OCI-LY7 (cell line): ENCODE data around the gene RAD51B. TPM values are rescaled to one million over a fixed set of nuclear protein-coding genes. Genes with fewer than 3 reads are reported as not detected.

Source experiments
- BruUV-seq: library from RNA; stranded (reverse); fragments of 400-500 nt; replicated peaks from 2 replicates; lab custom pipeline; 2021; lab: Mats Ljungman, UMichigan
- CTCF ChIA-PET: fragments of 300-600 bp; sonication (Branson Sonifier 250); formaldehyde crosslinking; loops from one replicate; lab custom pipeline; 2022; ENCODE audit warnings: antibody characterized with exemption; ENCODE audit not compliant: unreplicated experiment; lab: Charles Lee
- POLR2A ChIA-PET: fragments of 300-600 bp; sonication (Branson Sonifier 250); formaldehyde crosslinking; loops from one replicate; lab custom pipeline; 2022; ENCODE audit warnings: antibody characterized with exemption; lab: Charles Lee
- DNase-seq: peaks from one replicate; pipeline ENCODE4 v3.0.0-alpha.2; 2015; ENCODE audit warnings: low spot score
- H2AFZ ChIP-seq: fragments of 200-600 bp; sonication (generic), shearing (Covaris generic); 2 replicates; pipeline ENCODE4 v1.6.1; 2014; ENCODE audit warnings: mild to moderate bottlenecking, antibody characterized with exemption, low read length, moderate library complexity
- H3K27ac ChIP-seq: fragments of 200-600 bp; sonication (generic); 2 replicates; pipeline ENCODE4 v1.5.1; 2014; ENCODE audit warnings: mixed run types, low read depth, mild to moderate bottlenecking, moderate library complexity, low read length, inconsistent platforms; ENCODE audit not compliant: poor library complexity, severe bottlenecking
- H3K36me3 ChIP-seq: fragments of 200-600 bp; sonication (generic); 2 replicates; pipeline ENCODE4 v1.6.1; 2014; ENCODE audit warnings: mild to moderate bottlenecking, antibody characterized with exemption, low read length, moderate library complexity, mixed read lengths; ENCODE audit not compliant: insufficient read depth
- H3K4me1 ChIP-seq: fragments of 200-600 bp; sonication (generic); 2 replicates; pipeline ENCODE4 v1.5.1; 2014; ENCODE audit warnings: mild to moderate bottlenecking, low read length; ENCODE audit not compliant: insufficient read depth, poor library complexity, severe bottlenecking
- H3K4me2 ChIP-seq: fragments of 200-600 bp; sonication (generic); 2 replicates; pipeline ENCODE4 v1.6.1; 2014; ENCODE audit warnings: mild to moderate bottlenecking, low read length
- H3K4me3 ChIP-seq: fragments of 200-600 bp; sonication (generic); 2 replicates; pipeline ENCODE4 v1.5.1; 2014; ENCODE audit warnings: mild to moderate bottlenecking, low read depth, low read length; ENCODE audit not compliant: poor library complexity, severe bottlenecking
- H3K79me2 ChIP-seq: fragments of 200-600 bp; sonication (generic); 2 replicates; pipeline ENCODE4 v1.6.1; 2016; ENCODE audit warnings: low read depth, mild to moderate bottlenecking, low read length, moderate library complexity, mixed read lengths; ENCODE audit not compliant: insufficient read depth
- H3K9me2 ChIP-seq: fragments of 200-600 bp; sonication (generic); 2 replicates; pipeline ENCODE4 v1.6.1; 2016; ENCODE audit warnings: mild to moderate bottlenecking, low read length, mixed read lengths; ENCODE audit not compliant: insufficient read depth
- H3K9me3 ChIP-seq: fragments of 200-600 bp; sonication (generic); 2 replicates; pipeline ENCODE4 v1.6.1; 2014; ENCODE audit warnings: mild to moderate bottlenecking, mixed run types, low read length, mixed read lengths
- H4K20me1 ChIP-seq: fragments of 200-600 bp; sonication (generic); 2 replicates; pipeline ENCODE4 v1.6.1; 2014; ENCODE audit warnings: mild to moderate bottlenecking, antibody characterized with exemption, low read length, moderate library complexity, mixed read lengths; ENCODE audit not compliant: insufficient read depth
- EZH2phosphoT487 ChIP-seq: fragments of 200-600 bp; sonication (generic); IDR thresholded peaks from 2 replicates; pipeline ENCODE4 v1.6.1; 2018; ENCODE audit warnings: low read depth, borderline replicate concordance, mild to moderate bottlenecking, mixed run types, antibody characterized with exemption, low read length, moderate library complexity, mixed read lengths
- intact Hi-C: fragments of 100-400 bp; cut with micrococcal nuclease; formaldehyde crosslinking; loops from one replicate; pipeline ENCODE4 v1.10.0; 2022; ENCODE audit not compliant: unreplicated experiment
- total RNA-seq, 2 experiments: library from RNA; depleted of rRNA in 1 of 2; stranded (reverse); fragments of >200 nt in 1 of 2; shearing (Covaris generic) in 1 of 2; gene quantifications; 2 replicates each; pipeline ENCODE4 v1.2.3, GENCODE V29; 2014 to 2022
- TF ChIP-seq, protein P1 (sequence below): fragments of 200-600 bp; sonication (generic); conservative IDR thresholded peaks from 2 replicates; pipeline ENCODE4 v1.5.1; 2014; ENCODE audit warnings: mild to moderate bottlenecking, antibody characterized with exemption, low read length, moderate library complexity, mixed read lengths

The RAD51B gene
- total RNA-seq, 2 experiments from 2014 or later: 41.4 to 89.9 TPM

GRCh38 chr14:68372368-68372767 is 552.8 kb downstream of the RAD51B start:
- TF ChIP-seq EZH2phosphoT487: no peak
- TF ChIP-seq, protein P1, sequence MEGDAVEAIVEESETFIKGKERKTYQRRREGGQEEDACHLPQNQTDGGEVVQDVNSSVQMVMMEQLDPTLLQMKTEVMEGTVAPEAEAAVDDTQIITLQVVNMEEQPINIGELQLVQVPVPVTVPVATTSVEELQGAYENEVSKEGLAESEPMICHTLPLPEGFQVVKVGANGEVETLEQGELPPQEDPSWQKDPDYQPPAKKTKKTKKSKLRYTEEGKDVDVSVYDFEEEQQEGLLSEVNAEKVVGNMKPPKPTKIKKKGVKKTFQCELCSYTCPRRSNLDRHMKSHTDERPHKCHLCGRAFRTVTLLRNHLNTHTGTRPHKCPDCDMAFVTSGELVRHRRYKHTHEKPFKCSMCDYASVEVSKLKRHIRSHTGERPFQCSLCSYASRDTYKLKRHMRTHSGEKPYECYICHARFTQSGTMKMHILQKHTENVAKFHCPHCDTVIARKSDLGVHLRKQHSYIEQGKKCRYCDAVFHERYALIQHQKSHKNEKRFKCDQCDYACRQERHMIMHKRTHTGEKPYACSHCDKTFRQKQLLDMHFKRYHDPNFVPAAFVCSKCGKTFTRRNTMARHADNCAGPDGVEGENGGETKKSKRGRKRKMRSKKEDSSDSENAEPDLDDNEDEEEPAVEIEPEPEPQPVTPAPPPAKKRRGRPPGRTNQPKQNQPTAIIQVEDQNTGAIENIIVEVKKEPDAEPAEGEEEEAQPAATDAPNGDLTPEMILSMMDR: no peak
- peak overlapping the region; percentile 2; the same call in 1 of the 2 replicates for H2AFZ ChIP-seq
- H3K36me3 ChIP-seq: no peaks in the 10 kb centered on the region
- peaks cover 98% of the 10 kb centered on the region for H3K4me1 ChIP-seq
- peaks cover 5% of the 10 kb centered on the region; the same call in 1 of the 2 replicates for H3K9me3 ChIP-seq
- H3K4me3 ChIP-seq: no peak overlapping the region
- H3K79me2 ChIP-seq: no peaks in the 10 kb centered on the region
- BruUV-seq: no TSS peak
- H3K27ac ChIP-seq: peak overlapping the region; percentile 72
- ChIA-PET POLR2A (interaction anchor here (1.5 to 2.0 kb wide), 3 partner anchors 91 to 316 kb away, joined by 4 to 5 read pairs (median 5); no protein-coding TSS in a partner anchor), CTCF (no interaction called here)
- H3K4me2 ChIP-seq: peak overlapping the region; percentile 6; the same call in 1 of the 2 replicates
- intact Hi-C loops: loop anchor here (2.0 to 5.0 kb wide), 4 partner anchors 105 to 555 kb away; partner anchors contain the start of genes RAD51B and ZFYVE26
- no peaks in the 10 kb centered on the region for H3K9me2 ChIP-seq
- DNase-seq: no peak
- no peaks in the 10 kb centered on the region for H4K20me1 ChIP-seq

DNA sequence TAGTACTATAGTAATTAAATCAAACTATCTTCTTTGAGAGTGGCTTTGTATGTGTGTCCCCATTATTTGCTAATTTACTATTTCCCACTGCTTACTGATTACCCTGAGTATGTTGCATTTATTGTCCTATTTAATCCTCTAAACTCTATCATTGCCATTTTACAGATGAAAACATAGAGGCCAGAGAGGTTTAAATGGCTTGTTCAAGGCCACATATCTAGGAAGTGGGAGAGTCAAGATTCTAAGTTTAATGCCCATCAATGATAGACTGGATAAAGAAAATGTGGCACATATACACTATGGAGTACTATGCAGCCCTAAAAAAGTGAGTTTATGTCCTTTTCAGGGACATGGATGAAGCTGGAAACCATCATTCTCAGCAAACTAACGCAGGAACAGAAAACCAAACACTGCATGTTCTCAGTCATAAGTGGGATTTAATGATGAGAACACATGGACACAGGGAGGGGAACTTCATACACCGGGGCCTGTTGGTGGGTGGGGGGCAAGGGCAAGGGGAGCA is 553.6 kb downstream of the RAD51B start:
- Histone ChIP-seq H2AFZ (peak overlapping the region; percentile 2; the same call in 1 of the 2 replicates), H3K36me3 (no peaks in the 10 kb centered on the region), H4K20me1 (no peaks in the 10 kb centered on the region), H3K9me2 (no peaks in the 10 kb centered on the region), H3K9me3 (peaks cover 5% of the 10 kb centered on the region; the same call in 1 of the 2 replicates), H3K79me2 (no peaks in the 10 kb centered on the region), H3K4me1 (peaks cover 98% of the 10 kb centered on the region), H3K4me2 (peak overlapping the region; percentile 64; the same call in 1 of the 2 replicates), H3K27ac (peak overlapping the region; percentile 72), H3K4me3 (no peak overlapping the region)
- DNase-seq: no peak
- intact Hi-C loops: loop anchor here (2.0 to 5.0 kb wide), 4 partner anchors 106 to 556 kb away; partner anchors contain the start of genes RAD51B and ZFYVE26
- ChIA-PET CTCF (no interaction called here), POLR2A (interaction anchor here (0.5 to 2.1 kb wide), 9 partner anchors 8 to 686 kb away, joined by 3 to 10 read pairs (median 4); no protein-coding TSS in a partner anchor)
- no peak for TF ChIP-seq EZH2phosphoT487
- TF ChIP-seq, protein P1: no peak
- no TSS peak for BruUV-seq
